Measurements from ENCODE around the gene GALNT1. TPM values are rescaled to one million over a fixed set of nuclear protein-coding genes. Genes with fewer than 3 reads are reported as not detected.

Gene GALNT1
- total RNA-seq, 1 experiment from 2014 or later: 105 TPM

DNA sequence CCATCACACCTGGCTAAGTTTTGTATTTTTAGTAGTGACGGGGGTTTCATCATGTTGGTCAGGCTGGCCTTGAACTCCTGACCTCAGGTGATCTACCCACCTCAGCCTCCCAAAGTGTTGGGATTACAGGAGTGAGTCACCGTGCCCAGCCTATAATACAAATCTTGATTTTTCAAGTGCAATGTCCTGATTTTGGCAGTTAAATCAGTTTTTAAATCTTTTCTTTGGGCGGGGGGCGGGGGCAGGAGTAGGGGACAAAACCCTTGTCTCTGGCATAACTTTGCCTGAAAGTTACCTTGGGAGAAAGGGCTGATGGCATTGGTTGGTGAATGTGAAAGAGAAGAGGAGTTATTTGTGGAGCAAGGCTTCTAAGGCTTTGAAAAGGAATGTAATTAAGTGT is 12.3 kb downstream of the GALNT1 start:
- DNase-seq: no peak
- peaks cover 20% of the 10 kb centered on the region for H3K4me1 Mint-ChIP-seq (ENCODE audit: low read depth, unreplicated experiment)
- intact Hi-C loops (cut with micrococcal nuclease; ENCODE audit: unreplicated experiment): no loop called here
- CTCF ChIA-PET: no interaction called here
- H3K27me3 Mint-ChIP-seq (ENCODE audit: unreplicated experiment): no peaks in the 10 kb centered on the region
- H3K27ac Mint-ChIP-seq (ENCODE audit: unreplicated experiment): peak overlapping the region; percentile 5
- H3K9me3 Mint-ChIP-seq (ENCODE audit: low read depth, unreplicated experiment): peaks cover under 1% of the 10 kb centered on the region
- BruUV-seq (replicated peaks): no TSS peak
- TF ChIP-seq, protein P1, sequence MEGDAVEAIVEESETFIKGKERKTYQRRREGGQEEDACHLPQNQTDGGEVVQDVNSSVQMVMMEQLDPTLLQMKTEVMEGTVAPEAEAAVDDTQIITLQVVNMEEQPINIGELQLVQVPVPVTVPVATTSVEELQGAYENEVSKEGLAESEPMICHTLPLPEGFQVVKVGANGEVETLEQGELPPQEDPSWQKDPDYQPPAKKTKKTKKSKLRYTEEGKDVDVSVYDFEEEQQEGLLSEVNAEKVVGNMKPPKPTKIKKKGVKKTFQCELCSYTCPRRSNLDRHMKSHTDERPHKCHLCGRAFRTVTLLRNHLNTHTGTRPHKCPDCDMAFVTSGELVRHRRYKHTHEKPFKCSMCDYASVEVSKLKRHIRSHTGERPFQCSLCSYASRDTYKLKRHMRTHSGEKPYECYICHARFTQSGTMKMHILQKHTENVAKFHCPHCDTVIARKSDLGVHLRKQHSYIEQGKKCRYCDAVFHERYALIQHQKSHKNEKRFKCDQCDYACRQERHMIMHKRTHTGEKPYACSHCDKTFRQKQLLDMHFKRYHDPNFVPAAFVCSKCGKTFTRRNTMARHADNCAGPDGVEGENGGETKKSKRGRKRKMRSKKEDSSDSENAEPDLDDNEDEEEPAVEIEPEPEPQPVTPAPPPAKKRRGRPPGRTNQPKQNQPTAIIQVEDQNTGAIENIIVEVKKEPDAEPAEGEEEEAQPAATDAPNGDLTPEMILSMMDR (IDR thresholded peaks at IDR 0.05; ENCODE audit: unreplicated experiment): no peak
- H3K36me3 Mint-ChIP-seq (ENCODE audit: insufficient read depth, unreplicated experiment): no peaks in the 10 kb centered on the region
- H3K4me3 Mint-ChIP-seq (ENCODE audit: low read depth, unreplicated experiment): no peak overlapping the region

DNA sequence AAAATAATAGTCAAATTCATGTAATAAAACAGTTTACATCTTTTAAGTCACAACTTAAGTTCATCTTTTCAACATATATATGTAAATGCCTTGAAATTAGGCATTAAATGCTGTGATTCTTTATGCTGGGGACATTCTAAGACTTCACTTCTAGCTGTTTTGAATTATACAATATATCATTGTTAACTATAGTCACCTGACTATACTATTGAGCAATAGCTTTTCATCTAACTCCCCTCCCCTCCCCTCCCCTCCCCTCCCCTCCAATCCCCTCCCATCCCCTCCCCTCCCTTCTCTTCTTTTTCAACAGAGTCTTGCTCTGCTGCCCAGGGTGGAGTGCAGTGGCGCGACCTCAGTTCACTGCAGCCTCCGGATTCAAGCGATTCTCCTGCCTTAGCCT is 16.2 kb downstream of the GALNT1 start:
- Mint-ChIP-seq H3K4me1 (ENCODE audit: low read depth, unreplicated experiment) (peaks cover 41% of the 10 kb centered on the region), H3K9me3 (ENCODE audit: low read depth, unreplicated experiment) (peaks cover 5% of the 10 kb centered on the region), H3K4me3 (ENCODE audit: low read depth, unreplicated experiment) (no peak overlapping the region), H3K27ac (ENCODE audit: unreplicated experiment) (no peak overlapping the region), H3K36me3 (ENCODE audit: insufficient read depth, unreplicated experiment) (no peaks in the 10 kb centered on the region), H3K27me3 (ENCODE audit: unreplicated experiment) (no peaks in the 10 kb centered on the region)
- DNase-seq: no peak
- CTCF ChIA-PET: interaction anchor here (0.6 to 0.7 kb wide), 2 partner anchors 23 to 813 kb away, joined by 3 read pairs; no protein-coding TSS in a partner anchor
- TF ChIP-seq, protein P1 (IDR thresholded peaks at IDR 0.05; ENCODE audit: unreplicated experiment): no peak
- intact Hi-C loops (cut with micrococcal nuclease; ENCODE audit: unreplicated experiment): no loop called here
- BruUV-seq (replicated peaks): no TSS peak

DNA sequence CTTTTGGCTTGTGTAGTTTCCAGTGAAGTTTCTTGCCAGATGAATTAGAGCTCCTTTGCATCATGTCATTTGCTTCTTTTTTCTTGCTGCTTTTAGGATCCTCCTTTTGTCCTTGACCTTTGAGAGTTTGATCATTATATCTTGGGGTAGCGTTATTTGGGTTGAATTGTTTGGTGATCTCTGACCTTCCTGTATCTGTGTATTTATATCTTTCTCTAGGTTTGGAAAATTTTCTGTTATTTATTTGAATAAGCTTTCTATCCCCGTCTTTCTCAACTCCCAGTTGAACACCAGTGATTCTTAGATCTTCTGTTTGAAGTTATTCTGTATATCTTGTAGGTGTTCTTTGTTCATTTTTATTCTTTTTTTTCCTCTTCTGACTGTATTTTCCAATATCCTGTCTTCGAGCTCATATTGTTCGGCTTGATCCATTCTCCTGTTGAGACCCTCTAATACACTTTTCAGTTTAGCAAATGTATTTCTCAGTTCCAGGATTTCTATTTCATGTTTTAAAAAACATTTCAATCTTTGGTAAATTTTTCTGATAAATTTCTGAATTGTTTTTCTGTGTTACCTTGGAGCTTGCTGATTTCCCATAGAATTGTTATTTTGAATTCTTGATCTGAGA is 20.8 kb downstream of the GALNT1 start:
- Mint-ChIP-seq H3K9me3 (ENCODE audit: low read depth, unreplicated experiment) (peaks cover 5% of the 10 kb centered on the region), H3K27me3 (ENCODE audit: unreplicated experiment) (no peaks in the 10 kb centered on the region), H3K36me3 (ENCODE audit: insufficient read depth, unreplicated experiment) (no peaks in the 10 kb centered on the region), H3K4me1 (ENCODE audit: low read depth, unreplicated experiment) (peaks cover 45% of the 10 kb centered on the region), H3K4me3 (ENCODE audit: low read depth, unreplicated experiment) (no peak overlapping the region), H3K27ac (ENCODE audit: unreplicated experiment) (no peak overlapping the region)
- intact Hi-C loops (cut with micrococcal nuclease; ENCODE audit: unreplicated experiment): no loop called here
- TF ChIP-seq, protein P1 (IDR thresholded peaks at IDR 0.05; ENCODE audit: unreplicated experiment): no peak
- CTCF ChIA-PET: no interaction called here
- BruUV-seq (replicated peaks): no TSS peak
- no peak for DNase-seq

DNA sequence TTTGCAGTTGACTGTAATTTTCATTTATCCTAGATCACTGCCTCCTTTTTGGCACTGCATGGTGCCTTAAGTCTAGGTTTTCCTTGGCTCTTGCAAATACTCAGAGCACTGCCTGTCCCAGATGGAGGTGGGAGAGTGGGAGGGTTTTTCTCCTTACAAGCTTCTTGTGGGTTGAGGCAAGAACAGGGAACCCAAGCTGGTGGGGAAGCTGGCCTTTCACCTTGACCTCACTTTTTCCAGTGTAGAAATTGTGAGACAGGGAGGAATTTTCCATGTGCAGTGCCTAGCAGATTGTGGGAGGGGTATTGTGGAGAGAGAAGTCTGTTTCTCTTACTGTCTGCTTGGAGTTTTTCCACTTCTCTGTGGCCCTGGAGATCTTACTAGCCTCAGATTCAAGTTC is 21.5 kb downstream of the GALNT1 start:
- Mint-ChIP-seq H3K4me3 (ENCODE audit: low read depth, unreplicated experiment) (no peak overlapping the region), H3K27ac (ENCODE audit: unreplicated experiment) (no peak overlapping the region), H3K9me3 (ENCODE audit: low read depth, unreplicated experiment) (peaks cover 5% of the 10 kb centered on the region), H3K4me1 (ENCODE audit: low read depth, unreplicated experiment) (peaks cover 49% of the 10 kb centered on the region), H3K36me3 (ENCODE audit: insufficient read depth, unreplicated experiment) (no peaks in the 10 kb centered on the region), H3K27me3 (ENCODE audit: unreplicated experiment) (no peaks in the 10 kb centered on the region)
- no TSS peak for BruUV-seq (replicated peaks)
- CTCF ChIA-PET: interaction anchor here (0.6 kb wide), 1 partner anchor 607 kb away, joined by 10 read pairs; no protein-coding TSS in a partner anchor
- TF ChIP-seq, protein P1 (IDR thresholded peaks at IDR 0.05; ENCODE audit: unreplicated experiment): no peak
- no peak for DNase-seq
- intact Hi-C loops (cut with micrococcal nuclease; ENCODE audit: unreplicated experiment): no loop called here
